Thoracic aorta (tissue), 2 donors: ENCODE data around the gene ABI2. TPM values are rescaled to one million over a fixed set of nuclear protein-coding genes. Genes with fewer than 3 reads are reported as not detected.

ENCODE experiments used
- ATAC-seq: fragments of 150-250 bp; one replicate; pipeline ENCODE4 v1.8.0; 2017; ENCODE audit warnings: low read depth; ENCODE audit not compliant: insufficient number of reproducible peaks, low FRiP score
- DNase-seq: peaks from one replicate; pipeline ENCODE4 v3.0.0-alpha.2; 2020; ENCODE audit warnings: low spot score
- H3K27ac ChIP-seq, 2 donors: fragments of 200-600 bp; sonication (generic); 1 replicate in 1 of 2; 2 replicates in 1 of 2; pipeline ENCODE4 v1.5.1; 2016; ENCODE audit warnings: mild to moderate bottlenecking in 2 of 2, moderate library complexity in 2 of 2
- H3K27me3 ChIP-seq: fragments of 200-600 bp; sonication (generic); replicated peaks from 2 replicates; pipeline ENCODE4 v1.6.0; 2016; ENCODE audit warnings: mild to moderate bottlenecking; ENCODE audit not compliant: insufficient read depth
- H3K36me3 ChIP-seq: fragments of 200-600 bp; sonication (generic); one replicate; pipeline ENCODE4 v1.5.1; 2016
- H3K4me1 ChIP-seq, 2 donors: fragments of 200-600 bp; sonication (generic); 1 replicate in 1 of 2; 2 replicates in 1 of 2; pipeline versions ENCODE4 v1.5.1 to v1.6.0; 2016; ENCODE audit warnings: low read depth in 2 of 2, mild to moderate bottlenecking in 1 of 2; ENCODE audit not compliant: control insufficient read depth in 1 of 2
- H3K4me3 ChIP-seq: fragments of 200-600 bp; sonication (generic); 2 replicates; pipeline ENCODE4 v1.5.1; 2016; ENCODE audit warnings: mild to moderate bottlenecking
- H3K9me3 ChIP-seq: fragments of 200-600 bp; sonication (generic); 2 replicates; pipeline ENCODE4 v1.5.1; 2016
- CTCF ChIP-seq: fragments of 200-600 bp; sonication (generic); IDR thresholded peaks from one replicate; pipeline ENCODE4 v1.5.1; 2019; ENCODE audit warnings: antibody characterized with exemption
- total RNA-seq, 2 donors: library from RNA; depleted of rRNA; stranded (reverse); fragments of >200 nt; gene quantifications; one replicate each; pipeline versions ENCODE4 v1.1.0 to v1.2.3, GENCODE V29; 2016

Gene ABI2
- total RNA-seq, 2 donors from 2014 or later = 31.3 to 37.9 TPM

GRCh38 chr2:203440671-203441070 lies 112.5 kb downstream of the ABI2 start:
- Histone ChIP-seq H3K36me3 (peaks cover 8% of the 10 kb centered on the region), H3K27ac (no peak overlapping the region), H3K4me1 (no peaks in the 10 kb centered on the region), H3K9me3 (no peaks in the 10 kb centered on the region), H3K27me3 (no peaks in the 10 kb centered on the region), H3K4me3 (no peak overlapping the region)
- ATAC-seq (no peak), DNase-seq (no peak)
- TF ChIP-seq CTCF = no peak

DNA sequence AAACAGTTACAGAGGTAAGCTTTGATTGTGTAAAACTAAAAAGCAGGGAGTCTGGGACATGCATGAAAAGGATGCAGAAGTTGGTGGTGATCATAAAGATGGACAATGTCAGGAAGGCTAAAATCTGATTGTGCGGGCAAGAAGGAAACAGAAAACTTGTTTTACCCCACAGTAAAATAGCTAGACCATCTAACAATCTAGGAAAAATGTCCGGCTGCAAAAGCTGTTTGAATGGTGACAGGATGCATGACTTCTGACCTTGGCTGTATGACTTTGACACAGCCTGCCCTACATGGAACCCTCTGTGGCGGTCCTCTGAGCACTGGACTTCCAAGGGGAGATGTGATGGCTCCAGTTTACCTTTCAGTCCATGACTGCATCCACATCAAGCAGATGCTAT lies 113.3 kb downstream of the ABI2 start:
- H3K4me1 ChIP-seq = no peaks in the 10 kb centered on the region
- H3K27ac ChIP-seq = no peak overlapping the region
- peaks cover 8% of the 10 kb centered on the region for H3K36me3 ChIP-seq
- no peak for DNase-seq
- no peak overlapping the region for H3K4me3 ChIP-seq
- no peak for ATAC-seq
- no peaks in the 10 kb centered on the region for H3K9me3 ChIP-seq
- no peak for TF ChIP-seq CTCF
- H3K27me3 ChIP-seq = no peaks in the 10 kb centered on the region

- TF ChIP-seq CTCF = no peak
- DNase-seq (no peak), ATAC-seq (no peak)
- no peak overlapping the region for H3K4me3 ChIP-seq
- H3K27ac ChIP-seq = no peak overlapping the region
- H3K4me1 ChIP-seq = no peaks in the 10 kb centered on the region
- H3K9me3 ChIP-seq = no peaks in the 10 kb centered on the region
- H3K36me3 ChIP-seq = peaks cover 16% of the 10 kb centered on the region
- H3K27me3 ChIP-seq = no peaks in the 10 kb centered on the region
Observed at GRCh38 chr2:203442463-203442862, 114.3 kb downstream of the ABI2 start.

- no peaks in the 10 kb centered on the region for H3K4me1 ChIP-seq
- H3K27ac ChIP-seq = no peak overlapping the region
- no peak for ATAC-seq
- peaks cover 9% of the 10 kb centered on the region for H3K36me3 ChIP-seq
- DNase-seq = no peak
- no peak overlapping the region for H3K4me3 ChIP-seq
- no peaks in the 10 kb centered on the region for H3K9me3 ChIP-seq
- no peaks in the 10 kb centered on the region for H3K27me3 ChIP-seq
- no peak for TF ChIP-seq CTCF
Observed at GRCh38 chr2:203444738-203445137, 116.5 kb downstream of the ABI2 start.

GRCh38 chr2:203446071-203446481 lies 117.9 kb downstream of the ABI2 start:
- DNase-seq = no peak
- no peak overlapping the region for H3K27ac ChIP-seq
- no peaks in the 10 kb centered on the region for H3K27me3 ChIP-seq
- TF ChIP-seq CTCF = no peak
- no peaks in the 10 kb centered on the region for H3K4me1 ChIP-seq
- ATAC-seq = no peak
- H3K4me3 ChIP-seq = no peak overlapping the region
- peaks cover 8% of the 10 kb centered on the region for H3K36me3 ChIP-seq
- H3K9me3 ChIP-seq = no peaks in the 10 kb centered on the region
